Mesothelial cell of epicardium (in vitro differentiated cells): Measurements from ENCODE around the gene RAB7A. TPM values are rescaled to one million over a fixed set of nuclear protein-coding genes. Genes with fewer than 3 reads are reported as not detected.
"Not testable (repeated sequence)": the region's sequence is repeated elsewhere in the genome, so short reads cannot be mapped to it uniquely, and the experiment has no call there.

ENCODE experiments used
- DNase-seq, 2 experiments: peaks; one replicate each; pipeline ENCODE4 v3.0.0; 2021; ENCODE audit warnings: low spot score in 2 of 2; ENCODE audit not compliant: unreplicated experiment in 2 of 2
- H3K27ac Mint-ChIP-seq: 2 replicates; pipeline ENCODE4 v1.8.0; 2021; ENCODE audit warnings: mixed read lengths
- H3K27me3 Mint-ChIP-seq: 2 replicates; pipeline ENCODE4 v1.8.0; 2021; ENCODE audit warnings: low read depth, mixed read lengths
- H3K36me3 Mint-ChIP-seq: 2 replicates; pipeline ENCODE4 v1.8.0; 2021; ENCODE audit warnings: mixed read lengths
- H3K4me1 Mint-ChIP-seq: 2 replicates; pipeline ENCODE4 v1.8.0; 2021; ENCODE audit warnings: mixed read lengths
- H3K4me3 Mint-ChIP-seq: 2 replicates; pipeline ENCODE4 v1.8.0; 2021; ENCODE audit warnings: mild to moderate bottlenecking, moderate library complexity, mixed read lengths
- H3K9me3 Mint-ChIP-seq: 2 replicates; pipeline ENCODE4 v1.8.0; 2021; ENCODE audit warnings: mixed read lengths
- total RNA-seq: library from RNA; stranded (reverse); gene quantifications from 3 replicates; pipeline ENCODE4 v1.2.1, GENCODE V29; 2021
- TF ChIP-seq, protein P1 (sequence below): fragments of 200-600 bp; sonication (generic); IDR thresholded peaks from one replicate; pipeline ENCODE4 v1.5.0; 2021; ENCODE audit warnings: antibody characterized with exemption; ENCODE audit not compliant: unreplicated experiment

RAB7A gene
- total RNA-seq, 1 donor from 2014 or later = 133 TPM

DNA sequence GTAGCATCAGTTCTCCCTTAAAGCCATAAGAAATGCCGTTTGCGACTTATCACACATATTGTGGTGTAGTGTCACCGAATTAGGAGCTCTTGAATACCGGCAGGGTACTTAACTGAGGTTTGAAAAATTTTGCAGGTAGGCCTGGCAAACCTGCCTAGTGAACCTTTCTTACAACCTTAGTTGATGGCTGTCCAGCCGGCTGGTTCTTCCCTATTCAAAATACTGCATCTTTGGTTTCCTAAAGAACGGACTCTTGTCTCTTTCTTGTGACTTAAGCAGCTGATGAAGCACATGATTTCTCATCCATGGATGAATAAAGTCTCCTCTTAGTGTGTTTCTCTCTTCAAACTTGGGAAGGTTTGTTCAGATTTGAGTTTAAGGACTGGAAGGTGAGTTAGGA is 1.5 kb downstream of the RAB7A start:
- H3K27ac Mint-ChIP-seq = peak overlapping the region; percentile 75

DNA sequence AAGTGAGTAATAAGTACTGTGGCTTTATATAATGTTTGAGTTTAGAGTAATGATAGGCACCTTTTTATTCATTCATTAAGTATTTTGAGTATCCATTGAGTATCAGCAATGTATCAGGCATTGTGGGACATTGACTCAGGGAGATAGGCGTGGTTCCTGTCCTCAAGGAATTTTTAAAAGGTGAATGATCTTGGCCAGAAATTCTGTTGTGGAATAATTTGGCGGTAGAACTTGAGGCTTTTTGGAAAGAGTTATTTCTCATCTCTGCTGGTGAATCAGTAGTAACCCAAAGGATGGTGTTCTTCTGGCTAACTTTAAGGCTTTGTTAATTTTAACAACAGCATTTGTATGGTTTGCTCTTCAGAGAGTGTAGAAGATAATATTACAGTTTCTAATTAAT is 2.0 kb downstream of the RAB7A start:
- H3K4me3 Mint-ChIP-seq = peak overlapping the region; percentile 81
- H3K27ac Mint-ChIP-seq = peak overlapping the region; percentile 75
- no peaks in the 10 kb centered on the region for H3K27me3 Mint-ChIP-seq
- TF ChIP-seq, protein P1, sequence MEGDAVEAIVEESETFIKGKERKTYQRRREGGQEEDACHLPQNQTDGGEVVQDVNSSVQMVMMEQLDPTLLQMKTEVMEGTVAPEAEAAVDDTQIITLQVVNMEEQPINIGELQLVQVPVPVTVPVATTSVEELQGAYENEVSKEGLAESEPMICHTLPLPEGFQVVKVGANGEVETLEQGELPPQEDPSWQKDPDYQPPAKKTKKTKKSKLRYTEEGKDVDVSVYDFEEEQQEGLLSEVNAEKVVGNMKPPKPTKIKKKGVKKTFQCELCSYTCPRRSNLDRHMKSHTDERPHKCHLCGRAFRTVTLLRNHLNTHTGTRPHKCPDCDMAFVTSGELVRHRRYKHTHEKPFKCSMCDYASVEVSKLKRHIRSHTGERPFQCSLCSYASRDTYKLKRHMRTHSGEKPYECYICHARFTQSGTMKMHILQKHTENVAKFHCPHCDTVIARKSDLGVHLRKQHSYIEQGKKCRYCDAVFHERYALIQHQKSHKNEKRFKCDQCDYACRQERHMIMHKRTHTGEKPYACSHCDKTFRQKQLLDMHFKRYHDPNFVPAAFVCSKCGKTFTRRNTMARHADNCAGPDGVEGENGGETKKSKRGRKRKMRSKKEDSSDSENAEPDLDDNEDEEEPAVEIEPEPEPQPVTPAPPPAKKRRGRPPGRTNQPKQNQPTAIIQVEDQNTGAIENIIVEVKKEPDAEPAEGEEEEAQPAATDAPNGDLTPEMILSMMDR = no peak
- H3K4me1 Mint-ChIP-seq = peaks cover 41% of the 10 kb centered on the region
- no peak for DNase-seq
- no peaks in the 10 kb centered on the region for H3K9me3 Mint-ChIP-seq
- peaks cover 3% of the 10 kb centered on the region for H3K36me3 Mint-ChIP-seq

More for the DNA sequence above, 1.5 kb downstream of the RAB7A start:
- H3K4me3 Mint-ChIP-seq = peak overlapping the region; percentile 81
- H3K9me3 Mint-ChIP-seq = no peaks in the 10 kb centered on the region
- H3K27me3 Mint-ChIP-seq = no peaks in the 10 kb centered on the region
- H3K36me3 Mint-ChIP-seq = peaks cover 2% of the 10 kb centered on the region
- TF ChIP-seq, protein P1 = no peak
- no peak for DNase-seq
- peaks cover 41% of the 10 kb centered on the region for H3K4me1 Mint-ChIP-seq

DNA sequence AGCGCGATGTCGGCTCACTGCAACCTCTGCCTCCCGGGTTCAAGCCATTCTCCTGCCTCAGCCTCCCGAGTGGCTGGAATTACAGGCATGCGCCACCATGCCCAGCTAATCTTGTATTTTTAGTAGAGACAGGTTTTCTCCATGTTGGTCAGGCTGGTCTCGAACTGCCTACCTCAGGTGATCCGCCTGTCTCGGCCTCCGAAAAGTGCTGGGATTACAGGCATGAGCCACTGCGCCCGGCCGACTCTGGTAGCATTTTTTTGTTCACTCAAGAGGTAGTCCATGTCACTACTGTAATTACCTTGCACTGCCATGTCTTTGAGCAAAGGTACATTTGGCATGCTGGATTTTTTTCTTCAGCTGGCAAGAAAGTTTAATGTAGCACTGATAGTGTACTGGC is 2.5 kb downstream of the RAB7A start:
- H3K27ac Mint-ChIP-seq = peak overlapping the region; percentile 66

DNA sequence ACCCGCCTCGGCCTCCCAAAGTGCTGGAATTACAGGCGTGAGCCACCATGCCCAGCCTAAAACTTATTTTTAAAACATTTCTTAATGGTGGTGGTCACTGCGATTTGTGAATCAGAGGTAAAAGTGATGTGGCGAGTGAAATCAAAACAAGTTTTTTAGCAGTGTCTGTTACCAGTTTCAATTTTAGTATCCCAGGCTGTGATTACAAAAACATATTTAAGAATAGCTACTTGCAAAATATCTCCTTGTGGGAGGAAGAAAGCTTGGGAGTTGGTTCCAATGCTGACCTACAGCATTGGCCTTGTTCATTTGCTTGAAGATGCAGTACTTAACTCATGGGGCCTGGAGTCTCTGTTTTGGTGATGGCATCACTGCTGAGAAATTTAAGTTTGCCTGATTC is 4.5 kb downstream of the RAB7A start:
- Mint-ChIP-seq H3K4me3 (no peak overlapping the region), H3K27ac (peak overlapping the region; percentile 31), H3K4me1 (peaks cover 50% of the 10 kb centered on the region), H3K9me3 (no peaks in the 10 kb centered on the region), H3K27me3 (no peaks in the 10 kb centered on the region), H3K36me3 (peaks cover 3% of the 10 kb centered on the region)
- TF ChIP-seq, protein P1 = no peak
- no peak for DNase-seq

More for the DNA sequence above, 2.5 kb downstream of the RAB7A start:
- peak overlapping the region; percentile 8 for H3K4me3 Mint-ChIP-seq
- peaks cover 43% of the 10 kb centered on the region for H3K4me1 Mint-ChIP-seq
- DNase-seq, H3K36me3 Mint-ChIP-seq, H3K27me3 Mint-ChIP-seq, H3K9me3 Mint-ChIP-seq: not testable (repeated sequence)

DNA sequence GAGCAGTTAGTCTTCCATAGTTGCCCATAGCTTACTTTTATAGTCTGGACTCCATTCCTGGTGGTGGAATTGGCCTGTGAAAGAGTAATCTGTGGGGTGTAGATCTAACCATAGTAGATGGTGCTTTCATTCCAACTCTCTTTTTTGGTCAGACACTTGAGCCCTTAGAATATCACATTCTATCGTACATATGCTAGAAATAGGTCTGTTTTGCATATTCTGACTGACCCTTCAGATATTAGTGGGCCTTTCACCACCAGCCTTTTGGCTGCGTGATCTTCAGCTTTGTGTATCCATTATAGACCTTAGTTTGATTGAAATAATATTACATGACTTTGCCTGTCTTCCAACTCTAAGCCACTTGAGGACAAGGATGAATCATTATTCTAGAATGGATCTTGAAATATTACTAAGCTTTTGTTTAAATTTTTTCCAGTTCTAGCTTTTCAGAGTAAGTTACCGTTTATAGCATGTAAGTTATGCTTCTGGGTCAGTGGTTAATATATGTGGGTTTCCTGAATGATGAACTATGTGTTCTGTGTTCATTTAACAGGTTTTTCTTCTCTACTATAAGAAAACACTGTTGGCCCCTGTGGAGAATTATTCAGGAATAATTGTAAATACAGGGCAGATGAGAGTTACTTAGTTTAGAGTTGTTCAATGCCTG is 8.7 kb downstream of the RAB7A start:
- H3K27ac Mint-ChIP-seq = peak overlapping the region; percentile 33
- H3K36me3 Mint-ChIP-seq = peaks cover 16% of the 10 kb centered on the region
- H3K9me3 Mint-ChIP-seq = peaks cover 4% of the 10 kb centered on the region
- no peak for DNase-seq
- H3K27me3 Mint-ChIP-seq = no peaks in the 10 kb centered on the region
- TF ChIP-seq, protein P1 = no peak
- H3K4me1 Mint-ChIP-seq = peaks cover 25% of the 10 kb centered on the region
- H3K4me3 Mint-ChIP-seq = no peak overlapping the region

DNA sequence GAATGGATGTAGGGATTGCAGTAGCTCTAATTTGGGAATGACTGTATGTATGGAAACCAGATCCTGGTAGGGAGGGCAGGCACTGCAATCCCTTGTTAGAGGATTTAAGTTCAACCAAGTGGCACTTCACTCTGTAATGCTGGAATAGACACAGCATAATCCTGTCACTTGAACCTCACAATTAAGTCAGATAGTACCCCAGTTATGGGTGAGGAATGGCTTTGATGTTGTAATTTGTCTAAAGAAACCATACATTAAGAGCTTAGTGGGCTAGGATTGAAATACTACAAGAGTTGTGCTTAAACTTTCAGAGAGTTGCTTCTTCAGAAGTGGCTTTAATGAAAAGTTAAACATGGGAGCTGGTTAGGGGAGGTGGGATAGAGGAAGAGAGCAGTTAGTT is 9.3 kb downstream of the RAB7A start:
- H3K9me3 Mint-ChIP-seq = peaks cover 4% of the 10 kb centered on the region
- H3K4me1 Mint-ChIP-seq = peaks cover 21% of the 10 kb centered on the region
- no peak overlapping the region for H3K4me3 Mint-ChIP-seq
- peak overlapping the region; percentile 50 for H3K27ac Mint-ChIP-seq
- no peaks in the 10 kb centered on the region for H3K27me3 Mint-ChIP-seq
- peaks cover 16% of the 10 kb centered on the region for H3K36me3 Mint-ChIP-seq
- no peak for DNase-seq
- TF ChIP-seq, protein P1 = no peak
